GM12801 (cell line): ENCODE measurements around the gene ACD.

Experiments
- TF ChIP-seq, protein P1 (sequence below): IDR thresholded peaks from one replicate; pipeline ENCODE4 v1.5.1; 2011; ENCODE audit warnings: control low read depth; ENCODE audit not compliant: insufficient read length; ENCODE audit errors: extremely low read depth

ACD gene

GRCh38 chr16:67648088-67648763 lies 11.8 kb downstream of the ACD start:
- TF ChIP-seq, protein P1, sequence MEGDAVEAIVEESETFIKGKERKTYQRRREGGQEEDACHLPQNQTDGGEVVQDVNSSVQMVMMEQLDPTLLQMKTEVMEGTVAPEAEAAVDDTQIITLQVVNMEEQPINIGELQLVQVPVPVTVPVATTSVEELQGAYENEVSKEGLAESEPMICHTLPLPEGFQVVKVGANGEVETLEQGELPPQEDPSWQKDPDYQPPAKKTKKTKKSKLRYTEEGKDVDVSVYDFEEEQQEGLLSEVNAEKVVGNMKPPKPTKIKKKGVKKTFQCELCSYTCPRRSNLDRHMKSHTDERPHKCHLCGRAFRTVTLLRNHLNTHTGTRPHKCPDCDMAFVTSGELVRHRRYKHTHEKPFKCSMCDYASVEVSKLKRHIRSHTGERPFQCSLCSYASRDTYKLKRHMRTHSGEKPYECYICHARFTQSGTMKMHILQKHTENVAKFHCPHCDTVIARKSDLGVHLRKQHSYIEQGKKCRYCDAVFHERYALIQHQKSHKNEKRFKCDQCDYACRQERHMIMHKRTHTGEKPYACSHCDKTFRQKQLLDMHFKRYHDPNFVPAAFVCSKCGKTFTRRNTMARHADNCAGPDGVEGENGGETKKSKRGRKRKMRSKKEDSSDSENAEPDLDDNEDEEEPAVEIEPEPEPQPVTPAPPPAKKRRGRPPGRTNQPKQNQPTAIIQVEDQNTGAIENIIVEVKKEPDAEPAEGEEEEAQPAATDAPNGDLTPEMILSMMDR, result no peak

DNA sequence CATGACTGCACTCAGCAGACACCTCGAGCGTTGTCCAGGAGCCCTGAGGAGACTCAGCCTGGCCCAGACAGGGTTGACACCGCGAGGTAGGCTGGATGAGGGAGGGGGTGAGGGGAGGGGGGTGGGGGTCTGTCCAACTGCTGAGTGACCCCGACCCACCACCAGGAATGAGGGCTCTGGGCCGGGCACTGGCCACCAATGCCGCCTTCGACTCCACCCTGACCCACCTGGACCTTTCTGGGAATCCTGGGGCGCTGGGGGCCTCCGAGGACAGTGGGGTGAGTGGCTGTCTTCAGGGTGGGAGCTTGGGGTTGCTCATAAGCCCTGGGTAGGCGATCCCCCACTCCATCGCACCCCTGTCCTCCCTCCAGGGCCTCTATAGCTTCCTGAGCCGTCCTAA lies 12.4 kb downstream of the ACD start:
- TF ChIP-seq, protein P1, result no peak

- TF ChIP-seq, protein P1, result no peak
Observed at GRCh38 chr16:67647111-67647651, 12.9 kb downstream of the ACD start.

DNA sequence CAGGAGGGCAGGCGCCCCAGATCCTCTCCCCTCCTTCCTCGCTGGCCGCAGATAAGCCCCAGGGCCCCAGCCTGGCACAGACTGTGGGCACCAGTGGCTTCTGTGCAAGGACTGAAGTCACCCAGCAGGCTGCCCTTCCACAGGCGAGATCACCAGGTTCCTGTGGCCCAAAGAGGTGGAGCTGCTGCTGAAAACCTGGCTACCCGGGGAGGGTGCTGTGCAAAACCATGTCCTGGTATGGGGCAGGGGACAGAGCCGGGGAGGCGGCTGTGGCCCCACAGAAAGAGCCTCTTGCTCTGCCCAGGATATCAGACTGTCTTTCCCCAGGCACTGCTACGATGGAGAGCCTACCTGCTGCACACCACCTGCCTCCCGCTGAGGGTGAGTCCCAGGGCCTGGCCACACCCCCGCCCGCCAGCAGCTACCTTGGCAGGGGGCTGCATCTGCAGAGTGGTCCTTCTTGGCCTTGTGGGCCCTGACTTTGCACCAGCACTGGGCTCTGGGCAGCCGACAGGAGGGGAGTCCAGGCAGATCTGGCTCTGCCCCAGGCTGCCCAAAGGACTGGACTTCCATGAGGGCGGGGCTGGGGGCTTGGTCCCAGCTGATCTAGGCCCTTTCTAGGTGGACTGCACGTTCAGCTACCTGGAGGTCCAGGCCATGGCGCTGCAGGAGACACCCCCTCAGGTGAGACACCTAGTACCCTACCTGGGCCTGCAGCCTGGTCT lies 14.5 kb downstream of the ACD start:
- TF ChIP-seq, protein P1, result no peak

- TF ChIP-seq, protein P1, result no peak
Observed at GRCh38 chr16:67644038-67644437, 16.0 kb downstream of the ACD start.

DNA sequence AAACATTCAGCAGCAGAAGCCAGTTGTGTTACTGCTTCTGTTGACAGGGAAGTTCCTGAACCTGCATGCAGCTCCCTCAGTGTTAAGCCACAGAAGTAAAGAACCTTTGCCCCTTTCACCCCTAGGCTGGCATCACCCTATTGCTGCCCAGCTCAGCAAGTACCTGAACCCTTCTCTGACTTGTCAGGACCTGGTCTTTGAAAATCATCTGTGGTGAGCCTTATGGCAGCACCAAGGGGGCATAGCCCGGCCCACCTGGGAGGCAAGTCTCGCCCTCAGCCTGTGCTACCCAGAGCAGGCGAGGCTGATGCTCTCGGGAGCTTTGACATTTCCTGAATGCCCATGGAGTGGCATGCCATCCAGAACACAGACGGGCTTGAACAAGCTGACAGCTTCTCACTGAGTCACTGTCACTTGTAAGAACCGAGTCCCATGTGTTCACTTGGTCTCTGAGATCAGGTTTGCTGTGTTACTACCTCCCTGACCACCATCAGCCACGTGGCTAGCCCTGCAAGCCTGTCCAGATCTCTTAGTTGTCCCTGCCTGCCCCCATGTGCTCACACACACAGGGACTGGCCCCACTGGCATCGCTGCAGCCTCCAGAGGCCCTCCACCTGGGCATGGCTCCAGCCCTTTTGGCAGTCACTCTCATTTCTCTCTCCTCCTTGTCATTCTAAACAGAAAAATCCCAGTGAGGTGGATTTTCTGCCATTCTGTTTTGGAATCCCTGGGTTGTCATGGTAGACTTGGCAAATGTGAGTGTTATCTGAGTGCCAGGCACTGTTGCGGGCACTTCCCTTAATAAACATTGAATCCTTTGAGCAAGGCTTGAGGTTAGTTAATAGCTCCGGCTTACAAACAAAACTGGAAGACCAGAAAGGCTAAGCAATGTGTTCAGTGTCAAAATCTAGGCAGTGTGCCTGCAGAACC lies 18.0 kb downstream of the ACD start:
- TF ChIP-seq, protein P1, result no peak

DNA sequence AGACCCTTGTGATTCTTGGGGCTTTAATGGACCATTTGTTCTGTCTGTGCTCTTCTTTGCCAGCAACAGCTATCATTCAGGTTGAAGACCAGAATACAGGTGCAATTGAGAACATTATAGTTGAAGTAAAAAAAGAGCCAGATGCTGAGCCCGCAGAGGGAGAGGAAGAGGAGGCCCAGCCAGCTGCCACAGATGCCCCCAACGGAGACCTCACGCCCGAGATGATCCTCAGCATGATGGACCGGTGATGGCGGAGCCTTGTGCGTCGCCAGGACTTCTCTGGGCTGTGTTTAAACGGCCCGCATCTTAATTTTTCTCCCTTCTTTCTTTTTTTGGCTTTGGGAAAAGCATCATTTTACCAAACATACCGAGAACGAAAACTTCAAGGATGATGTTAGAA lies 22.4 kb downstream of the ACD start:
- TF ChIP-seq, protein P1, result no peak
